CD4-positive, CD25-positive, alpha-beta regulatory T cell (primary cell): ENCODE data around the gene OR56A4. TPM values are rescaled to one million over a fixed set of nuclear protein-coding genes. Genes with fewer than 3 reads are reported as not detected.

Experiments
- ATAC-seq, 2 donors: fragments of 150-1000 bp; cut with Tn5 transposase; one replicate each; pipeline ENCODE4 v1.10.0; 2021; ENCODE audit warnings: low read depth in 2 of 2, moderate number of reproducible peaks in 2 of 2, moderate library complexity in 1 of 2
- DNase-seq, 3 donors: peaks; one replicate each; pipeline versions ENCODE4 v3.0.0 to v3.0.0-alpha.2; 2012 to 2022; ENCODE audit warnings: mixed read lengths in 1 of 3
- H3K27ac ChIP-seq: one replicate; pipeline ENCODE4 v1.7.0; 2013; ENCODE audit warnings: mild to moderate bottlenecking, low read length; ENCODE audit not compliant: insufficient read depth, poor library complexity, severe bottlenecking
- H3K27me3 ChIP-seq: one replicate; pipeline ENCODE4 v1.7.0; 2013; ENCODE audit warnings: low read length; ENCODE audit not compliant: control insufficient read depth, insufficient read depth
- H3K36me3 ChIP-seq: one replicate; pipeline ENCODE4 v1.7.0; 2013; ENCODE audit warnings: mild to moderate bottlenecking, low read length, moderate library complexity; ENCODE audit not compliant: control insufficient read depth, insufficient read depth
- H3K4me1 ChIP-seq: 2 replicates; pipeline ENCODE4 v1.7.0; 2013; ENCODE audit warnings: mild to moderate bottlenecking, low read length; ENCODE audit not compliant: insufficient read depth, control insufficient read depth, poor library complexity, severe bottlenecking
- H3K4me3 ChIP-seq: one replicate; pipeline ENCODE4 v1.7.0; 2013; ENCODE audit warnings: low read depth, mild to moderate bottlenecking, low read length, moderate library complexity
- H3K9me3 ChIP-seq, 2 experiments: 1 replicate in 1 of 2; 2 replicates in 1 of 2; pipeline ENCODE4 v1.7.0; 2013; ENCODE audit warnings: low read length in 2 of 2, mild to moderate bottlenecking in 1 of 2, moderate library complexity in 1 of 2; ENCODE audit not compliant: control insufficient read depth in 2 of 2
- H3K27ac Mint-ChIP-seq, 3 donors: one replicate each; pipeline ENCODE4 v1.8.0; 2020 to 2022; ENCODE audit warnings: mild to moderate bottlenecking in 3 of 3, mixed read lengths in 3 of 3, moderate library complexity in 2 of 3
- H3K27me3 Mint-ChIP-seq: one replicate; pipeline ENCODE4 v1.8.0; 2022; ENCODE audit warnings: mild to moderate bottlenecking, mixed read lengths
- H3K36me3 Mint-ChIP-seq: one replicate; pipeline ENCODE4 v1.8.0; 2020; ENCODE audit warnings: mixed read lengths
- H3K4me1 Mint-ChIP-seq, 4 donors: one replicate each; pipeline ENCODE4 v1.8.0; 2020 to 2022; ENCODE audit warnings: mixed read lengths in 4 of 4, mild to moderate bottlenecking in 1 of 4
- H3K4me3 Mint-ChIP-seq, 4 donors: one replicate each; pipeline ENCODE4 v1.8.0; 2020 to 2022; ENCODE audit warnings: mild to moderate bottlenecking in 4 of 4, mixed read lengths in 4 of 4, moderate library complexity in 3 of 4
- H3K9me3 Mint-ChIP-seq, 7 donors: one replicate each; pipeline ENCODE4 v1.8.0; 2020 to 2022; ENCODE audit warnings: mixed read lengths in 7 of 7, mild to moderate bottlenecking in 3 of 7, moderate library complexity in 2 of 7
- polyA plus RNA-seq, 4 donors: library from polyadenylated mRNA; unstranded; fragments of 300-500 nt; fragmentation: Illumina TruSeq; gene quantifications; one replicate each; pipeline ENCODE4 v1.2.3, GENCODE V29; 2021
- total RNA-seq: library from RNA; stranded (reverse); gene quantifications from one replicate; pipeline ENCODE4 v1.2.3, GENCODE V29; 2022

OR56A4 gene, protein sequence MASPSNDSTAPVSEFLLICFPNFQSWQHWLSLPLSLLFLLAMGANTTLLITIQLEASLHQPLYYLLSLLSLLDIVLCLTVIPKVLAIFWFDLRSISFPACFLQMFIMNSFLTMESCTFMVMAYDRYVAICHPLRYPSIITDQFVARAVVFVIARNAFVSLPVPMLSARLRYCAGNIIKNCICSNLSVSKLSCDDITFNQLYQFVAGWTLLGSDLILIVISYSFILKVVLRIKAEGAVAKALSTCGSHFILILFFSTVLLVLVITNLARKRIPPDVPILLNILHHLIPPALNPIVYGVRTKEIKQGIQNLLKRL
- not detected for total RNA-seq
- polyA plus RNA-seq: not detected

DNA sequence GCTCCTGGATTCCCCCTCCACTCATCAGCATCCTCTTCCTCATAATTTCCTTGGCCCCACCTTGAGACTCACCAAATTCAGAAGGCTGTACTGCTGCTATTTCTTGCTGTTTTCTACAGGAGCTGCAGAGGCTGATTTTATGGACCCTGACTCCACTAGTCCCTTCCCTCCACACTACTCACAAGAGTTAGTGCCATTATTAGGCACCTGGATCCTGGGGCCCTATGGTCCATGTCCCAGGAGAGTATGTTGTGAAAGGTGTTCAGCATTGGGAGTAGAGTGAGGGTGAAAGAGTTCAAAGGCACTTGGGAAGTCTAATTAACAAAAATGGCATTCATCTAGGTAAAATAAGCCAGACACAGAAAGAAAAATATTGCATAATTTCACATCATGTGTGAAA lies at the start of gene OR56A4:
Gene OR56A4, minus strand, starts transcription at position 101 of the 400 bp plus-strand sequence. CDS start 3,954 bp downstream, outside the sequence.
- ATAC-seq (no peak), DNase-seq (no peak)
- Mint-ChIP-seq H3K4me3 (no peak within 1 kb of the TSS), H3K27ac (no peak within 1 kb of the TSS), H3K9me3 (peaks cover 0 to 1% (median 0%) of the 10 kb centered on the region in 7 donors), H3K36me3 (no peaks in the 10 kb centered on the region), H3K27me3 (peaks cover 8% of the 10 kb centered on the region), H3K4me1 (no peaks in the 10 kb centered on the region)
- Histone ChIP-seq H3K36me3 (no peaks in the 10 kb centered on the region), H3K9me3 (no peaks in the 10 kb centered on the region), H3K4me1 (no peaks in the 10 kb centered on the region), H3K4me3 (no peak within 1 kb of the TSS), H3K27me3 (no peaks in the 10 kb centered on the region), H3K27ac (no peak within 1 kb of the TSS)

DNA sequence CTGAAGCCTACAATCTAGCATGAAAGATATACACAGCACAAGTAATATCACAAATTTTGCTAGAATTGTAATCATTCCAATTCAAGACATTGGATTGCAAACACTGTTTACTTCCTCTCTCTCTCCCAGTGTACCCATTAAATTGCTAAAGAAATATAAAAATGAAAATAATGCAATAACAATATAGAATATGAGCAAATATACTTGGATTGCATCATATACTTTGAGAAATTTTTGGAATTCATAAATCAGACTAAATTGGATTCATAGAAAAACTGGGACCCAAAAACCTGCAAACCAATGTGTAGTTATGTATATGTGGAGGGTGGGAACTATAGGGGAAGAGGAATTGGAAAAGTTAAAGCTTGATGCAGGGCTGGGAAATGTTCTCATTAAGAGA lies 48.8 kb upstream of the OR56A4 start:
- DNase-seq (no peak), ATAC-seq (no peak)
- Histone ChIP-seq H3K9me3 (no peaks in the 10 kb centered on the region), H3K4me3 (no peak overlapping the region), H3K27me3 (peaks cover 7% of the 10 kb centered on the region), H3K4me1 (no peaks in the 10 kb centered on the region), H3K27ac (no peak overlapping the region), H3K36me3 (no peaks in the 10 kb centered on the region)
- Mint-ChIP-seq H3K4me1 (no peaks in the 10 kb centered on the region), H3K9me3 (peaks cover 0 to 1% (median 0%) of the 10 kb centered on the region in 7 donors), H3K27ac (no peak overlapping the region), H3K4me3 (no peak overlapping the region), H3K27me3 (peaks cover 17% of the 10 kb centered on the region), H3K36me3 (no peaks in the 10 kb centered on the region)

DNA sequence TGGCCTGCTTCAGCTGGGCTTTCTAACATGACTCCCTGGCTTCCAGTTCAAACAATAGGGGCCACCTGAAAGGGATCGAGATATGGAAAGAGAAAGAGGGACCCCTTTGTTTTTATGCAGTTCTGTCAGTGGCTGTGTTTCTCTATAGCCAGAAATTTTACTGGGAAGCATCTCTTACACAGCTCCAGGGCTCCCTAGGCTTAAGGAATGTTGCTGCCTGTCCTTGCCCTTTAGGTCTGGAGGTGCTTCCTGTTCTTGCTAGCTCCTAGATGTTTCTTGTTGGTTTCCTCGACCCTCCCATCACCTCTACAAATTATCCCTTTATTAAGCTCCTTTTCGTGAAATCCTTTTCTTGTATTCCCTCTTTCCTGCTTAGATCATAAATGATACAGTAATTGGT lies 45.6 kb upstream of the OR56A4 start:
- ATAC-seq (no peak), DNase-seq (no peak)
- peaks cover 7% of the 10 kb centered on the region for H3K27me3 ChIP-seq
- H3K9me3 ChIP-seq: no peaks in the 10 kb centered on the region
- H3K36me3 ChIP-seq: no peaks in the 10 kb centered on the region
- Mint-ChIP-seq H3K27ac (no peak overlapping the region), H3K36me3 (no peaks in the 10 kb centered on the region), H3K4me3 (no peak overlapping the region), H3K4me1 (no peaks in the 10 kb centered on the region), H3K9me3 (peaks cover 0 to 1% (median 0%) of the 10 kb centered on the region in 7 donors), H3K27me3 (peaks cover 16% of the 10 kb centered on the region)
- no peaks in the 10 kb centered on the region for H3K4me1 ChIP-seq
- H3K27ac ChIP-seq: no peak overlapping the region
- H3K4me3 ChIP-seq: no peak overlapping the region

DNA sequence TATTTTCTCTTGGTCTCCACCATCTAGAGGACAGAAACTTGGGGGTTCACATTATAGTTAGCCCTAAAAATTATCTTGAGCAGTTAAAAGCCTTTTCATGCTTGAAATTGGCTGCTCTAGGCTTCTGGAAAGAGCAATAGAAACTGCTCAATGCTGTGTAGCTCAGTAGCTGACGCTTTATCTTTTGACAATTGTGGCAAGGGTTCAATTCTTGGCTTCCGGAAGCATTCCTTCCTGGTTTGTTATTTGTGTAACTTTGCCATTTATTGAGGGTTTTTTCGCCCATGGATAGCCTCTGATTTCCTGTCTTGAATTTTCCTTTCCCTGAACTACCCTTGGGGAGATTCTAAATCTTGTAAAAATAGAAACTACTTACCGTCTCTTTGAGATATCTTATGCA lies 34.1 kb upstream of the OR56A4 start:
- no peak for DNase-seq
- Histone ChIP-seq H3K27ac (no peak overlapping the region), H3K27me3 (peaks cover 2% of the 10 kb centered on the region), H3K4me3 (no peak overlapping the region), H3K36me3 (no peaks in the 10 kb centered on the region), H3K9me3 (no peaks in the 10 kb centered on the region), H3K4me1 (no peaks in the 10 kb centered on the region)
- Mint-ChIP-seq H3K4me3 (no peak overlapping the region), H3K27me3 (peaks cover 9% of the 10 kb centered on the region), H3K27ac (no peak overlapping the region), H3K36me3 (no peaks in the 10 kb centered on the region), H3K4me1 (no peaks in the 10 kb centered on the region), H3K9me3 (peaks cover 0 to 2% (median 0%) of the 10 kb centered on the region in 7 donors)
- ATAC-seq: no peak

DNA sequence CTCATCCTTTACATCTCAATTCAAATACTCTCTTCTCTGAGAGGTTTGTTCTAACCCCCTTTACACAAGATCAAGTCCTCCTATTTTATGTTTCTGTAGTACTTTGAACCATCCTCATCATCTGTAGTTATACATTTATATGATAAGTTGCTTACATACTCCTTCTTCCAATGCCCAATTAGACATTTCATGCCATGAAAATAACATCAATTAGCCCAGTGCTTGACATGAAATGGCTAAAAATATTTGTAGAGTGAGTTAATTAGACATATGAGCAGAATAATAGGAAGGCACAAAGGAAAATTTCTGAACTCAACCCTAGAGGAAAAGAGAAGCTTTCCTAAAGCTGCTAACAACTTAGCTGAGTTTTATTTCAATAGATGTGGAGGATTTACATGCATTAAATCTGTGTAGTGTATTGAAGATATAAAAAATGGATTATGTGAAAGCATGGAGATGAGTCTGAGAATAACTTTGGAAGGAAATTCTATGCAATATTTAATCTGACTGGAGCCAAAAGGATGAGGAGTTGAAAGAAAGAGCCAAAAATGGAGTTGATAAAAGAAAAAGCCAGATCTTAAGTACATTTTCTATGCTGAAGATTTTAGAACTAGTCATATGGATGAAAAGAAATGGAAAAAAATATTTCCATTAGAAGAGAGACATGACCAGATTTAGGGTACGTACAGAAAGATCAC lies 24.1 kb upstream of the OR56A4 start, which contains the start of gene OR56A1:
Gene OR56A1, minus strand, starts transcription at position 51 of the 698 bp plus-strand sequence. CDS start 3,066 bp downstream, outside the sequence.
- Histone ChIP-seq H3K27ac (no peak within 1 kb of the TSS), H3K4me3 (no peak within 1 kb of the TSS), H3K9me3 (no peaks in the 10 kb centered on the region), H3K4me1 (no peaks in the 10 kb centered on the region), H3K27me3 (peaks cover 15% of the 10 kb centered on the region), H3K36me3 (no peaks in the 10 kb centered on the region)
- Mint-ChIP-seq H3K27me3 (peaks cover 6% of the 10 kb centered on the region), H3K27ac (no peak within 1 kb of the TSS), H3K9me3 (no peaks in the 10 kb centered on the region), H3K4me3 (no peak within 1 kb of the TSS), H3K36me3 (no peaks in the 10 kb centered on the region), H3K4me1 (no peaks in the 10 kb centered on the region)
- DNase-seq (no peak), ATAC-seq (no peak)

DNA sequence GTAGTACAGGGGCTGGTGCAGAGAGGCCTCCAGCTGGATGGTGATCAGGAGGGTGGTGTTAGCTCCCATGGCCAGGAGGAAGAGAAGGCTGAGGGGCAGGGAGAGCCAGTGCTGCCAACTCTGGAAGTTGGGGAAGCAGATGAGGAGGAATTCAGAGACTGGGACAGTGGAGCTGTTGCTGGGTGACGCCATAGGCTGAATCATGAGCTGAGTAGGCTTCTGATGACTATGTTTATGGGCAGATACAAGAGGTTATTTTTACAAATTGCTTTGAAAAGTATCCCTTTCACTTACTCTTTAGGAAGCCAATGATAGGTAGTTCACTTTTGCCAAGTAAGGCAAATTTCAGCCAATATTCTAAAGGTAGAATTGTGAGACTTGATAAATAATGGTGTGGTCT lies 20.8 kb upstream of the OR56A4 start:
- Mint-ChIP-seq H3K4me3 (no peak overlapping the region), H3K36me3 (no peaks in the 10 kb centered on the region), H3K27me3 (peaks cover 19% of the 10 kb centered on the region), H3K27ac (no peak overlapping the region), H3K4me1 (no peaks in the 10 kb centered on the region), H3K9me3 (no peaks in the 10 kb centered on the region)
- peaks cover 10% of the 10 kb centered on the region for H3K27me3 ChIP-seq
- H3K27ac ChIP-seq: no peak overlapping the region
- DNase-seq (no peak), ATAC-seq (no peak)
- no peaks in the 10 kb centered on the region for H3K9me3 ChIP-seq
- H3K4me3 ChIP-seq: no peak overlapping the region
- H3K36me3 ChIP-seq: no peaks in the 10 kb centered on the region
- H3K4me1 ChIP-seq: no peaks in the 10 kb centered on the region

DNA sequence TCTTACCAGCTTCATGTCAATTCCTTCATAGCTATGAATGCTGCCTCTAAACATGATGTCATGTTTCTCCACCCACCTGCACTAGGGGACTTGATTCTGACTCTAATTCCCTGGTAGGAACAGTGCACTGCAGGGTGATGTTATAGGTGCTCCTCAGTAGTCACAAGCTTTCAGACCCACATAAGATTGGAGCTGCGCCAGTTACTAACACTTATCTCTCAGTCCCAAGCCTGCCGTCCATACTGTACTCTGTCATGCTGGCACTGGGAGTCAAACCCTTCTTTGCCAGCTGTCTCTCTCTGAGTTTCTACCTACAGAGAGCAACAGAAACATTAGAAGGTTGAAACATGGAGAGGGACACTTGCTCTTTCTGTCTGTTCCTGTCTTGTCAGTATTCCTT lies 18.3 kb upstream of the OR56A4 start:
- H3K27ac Mint-ChIP-seq: no peak overlapping the region
- Histone ChIP-seq H3K4me3 (no peak overlapping the region), H3K36me3 (no peaks in the 10 kb centered on the region), H3K27ac (no peak overlapping the region), H3K27me3 (peaks cover 11% of the 10 kb centered on the region), H3K9me3 (no peaks in the 10 kb centered on the region), H3K4me1 (no peaks in the 10 kb centered on the region)
- ATAC-seq: no peak
- no peaks in the 10 kb centered on the region for H3K36me3 Mint-ChIP-seq
- peaks cover 19% of the 10 kb centered on the region for H3K27me3 Mint-ChIP-seq
- H3K9me3 Mint-ChIP-seq: no peaks in the 10 kb centered on the region
- no peak for DNase-seq
- H3K4me3 Mint-ChIP-seq: no peak overlapping the region
- no peaks in the 10 kb centered on the region for H3K4me1 Mint-ChIP-seq
